ENCODE data around the gene MAN2A2.
"Not testable (repeated sequence)": the region's sequence is repeated elsewhere in the genome, so short reads cannot be mapped to it uniquely, and the experiment has no call there.

MAN2A2 gene

DNA sequence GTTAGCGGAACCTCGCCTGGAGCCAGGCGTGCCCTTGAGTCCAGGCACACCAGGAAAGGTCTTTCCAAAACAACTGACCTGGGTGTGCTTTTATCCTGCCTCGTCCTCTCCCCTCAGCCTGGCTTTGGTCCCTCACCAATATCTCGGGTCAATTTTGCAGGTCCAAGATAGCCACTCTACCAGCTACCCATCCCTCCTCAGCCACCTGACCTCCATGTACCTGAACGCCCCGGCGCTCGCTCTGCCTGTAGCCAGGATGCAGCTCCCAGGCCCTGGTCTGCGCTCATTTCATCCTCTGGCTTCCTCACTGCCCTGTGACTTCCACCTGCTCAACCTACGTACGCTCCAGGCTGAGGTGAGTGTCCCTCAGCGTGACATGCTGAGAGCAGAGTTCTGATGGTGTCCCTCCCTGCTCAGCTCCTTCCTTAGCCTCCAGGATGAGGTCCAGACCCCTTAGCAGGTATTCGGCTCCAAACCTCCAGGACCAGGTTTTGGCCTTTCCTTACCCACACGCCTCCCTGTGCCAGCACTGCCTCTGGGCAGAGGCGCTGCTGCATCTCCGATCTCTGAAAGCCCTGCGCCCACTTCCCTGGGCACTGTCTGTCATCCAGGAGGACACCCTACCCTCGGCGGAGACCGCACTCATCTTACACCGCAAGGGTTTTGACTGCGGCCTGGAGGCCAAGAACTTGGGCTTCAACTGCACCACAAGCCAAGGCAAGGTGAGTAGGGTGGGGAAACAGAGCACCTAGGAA lies 15.1 kb downstream of the MAN2A2 start:
- no peak for DNase-seq (ENCODE audit: low read depth in 3 of 3)

DNA sequence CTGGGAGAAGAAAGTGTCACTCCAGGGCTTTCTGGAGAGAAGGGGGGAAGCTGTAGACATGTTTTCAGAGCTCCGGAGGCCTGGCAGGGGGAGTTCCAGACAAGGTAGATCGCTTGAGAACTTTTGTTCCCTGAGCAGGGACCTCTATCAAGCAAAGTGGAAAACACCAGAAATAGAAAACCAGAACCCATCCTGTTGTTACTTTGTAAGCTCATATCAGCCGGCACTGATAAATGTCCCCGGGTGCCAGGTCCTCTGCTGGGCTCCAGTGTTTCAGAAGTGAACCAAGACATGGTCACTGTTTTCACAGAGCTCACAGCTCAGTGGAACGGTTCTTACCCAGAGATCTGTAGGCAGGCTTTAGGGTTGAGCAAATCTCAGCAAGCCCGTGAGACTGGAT lies 15.7 kb downstream of the MAN2A2 start:
- no peak for DNase-seq (ENCODE audit: low read depth in 3 of 3)

DNA sequence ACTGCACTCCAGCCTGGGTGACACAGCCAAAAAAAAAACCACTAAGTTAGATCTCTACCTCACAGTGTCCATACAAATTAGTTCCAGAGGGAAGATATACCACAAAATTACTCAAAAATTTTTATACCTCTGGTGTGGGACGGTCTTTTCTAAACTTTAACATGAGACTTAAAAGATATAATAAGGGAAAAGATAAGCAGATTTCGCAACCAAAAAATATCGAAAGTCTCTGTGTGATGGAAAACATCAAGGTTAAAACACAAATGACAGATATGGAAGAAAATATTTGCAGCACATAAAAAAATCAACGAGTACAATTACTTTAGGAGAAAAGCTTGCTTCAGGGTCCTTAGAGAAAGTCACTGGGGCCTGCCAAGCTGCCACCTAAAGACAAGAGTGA lies 18.8 kb downstream of the MAN2A2 start:
- DNase-seq (ENCODE audit: low read depth in 3 of 3): no peak

DNA sequence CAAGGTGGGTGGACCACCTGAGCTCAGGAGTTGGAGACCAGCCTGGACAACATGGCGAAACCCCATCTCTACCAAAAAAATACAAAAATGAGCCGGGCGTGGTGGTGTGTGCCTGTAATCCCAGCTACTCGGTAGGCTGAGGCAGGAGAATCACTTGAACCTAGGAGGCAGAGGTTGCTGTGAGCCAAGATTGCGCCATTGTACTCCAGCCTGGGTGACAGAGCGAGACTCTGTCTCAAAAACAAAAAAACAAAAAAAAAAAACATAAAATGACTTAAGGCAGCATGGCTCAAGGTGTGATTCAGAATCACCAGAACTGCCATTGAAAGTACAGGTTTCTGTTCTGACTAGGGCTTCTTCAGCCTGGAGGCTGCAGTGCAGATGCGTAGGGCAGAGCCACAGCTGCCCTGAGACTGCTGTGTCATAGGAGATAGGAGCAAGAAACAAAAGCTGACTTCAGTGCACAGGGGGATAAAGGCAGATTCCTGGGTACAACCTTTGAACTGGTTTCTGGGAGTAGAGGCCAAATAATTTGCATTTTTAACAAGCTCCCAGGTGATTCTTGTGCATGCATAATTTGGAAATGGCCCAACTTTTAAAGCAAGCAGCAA lies 19.7 kb downstream of the MAN2A2 start:
- peak in 1 of 3 experiments; percentile 19 for DNase-seq (ENCODE audit: low read depth in 3 of 3)

DNA sequence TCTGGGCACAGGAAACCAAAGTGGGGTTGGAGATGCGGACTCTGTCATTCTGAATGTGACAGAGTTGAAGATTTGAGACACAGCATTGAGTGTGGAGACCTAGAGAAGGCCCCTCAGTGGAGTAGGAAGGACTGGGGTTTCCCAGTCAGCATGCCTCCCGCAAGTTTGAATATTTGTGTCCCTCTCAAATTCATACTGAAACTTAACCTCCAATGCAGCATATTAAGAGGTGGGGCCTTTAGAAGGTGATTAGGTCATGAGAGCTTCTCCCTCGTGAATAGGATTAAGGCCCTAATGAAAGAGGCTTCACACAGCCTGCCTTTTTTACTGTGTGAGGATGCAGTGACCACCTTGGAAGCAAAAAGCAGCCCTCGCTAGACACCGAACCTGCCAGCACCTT lies 21.3 kb downstream of the MAN2A2 start:
- DNase-seq (ENCODE audit: low read depth in 3 of 3): no peak

DNA sequence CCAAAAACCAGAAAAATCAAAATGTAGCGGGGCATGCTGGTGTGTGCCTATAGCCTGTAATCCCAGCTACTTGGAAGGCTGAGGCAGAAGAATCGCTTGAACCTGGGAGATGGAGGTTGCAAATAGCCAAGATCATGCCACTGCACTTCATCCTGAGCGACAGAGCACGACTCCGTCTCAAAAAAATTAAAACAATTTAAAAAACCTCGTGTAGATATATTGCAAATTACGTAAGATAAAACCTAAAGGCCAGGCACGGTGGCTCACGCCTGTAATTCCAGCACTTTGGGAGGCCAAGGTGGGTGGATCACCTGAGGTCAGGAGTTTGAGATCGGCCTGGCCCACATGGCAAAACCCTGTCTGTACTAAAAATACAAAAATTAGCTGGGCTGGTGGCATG lies 23.7 kb downstream of the MAN2A2 start:
- DNase-seq (ENCODE audit: low read depth in 3 of 3): not testable (repeated sequence)

DNA sequence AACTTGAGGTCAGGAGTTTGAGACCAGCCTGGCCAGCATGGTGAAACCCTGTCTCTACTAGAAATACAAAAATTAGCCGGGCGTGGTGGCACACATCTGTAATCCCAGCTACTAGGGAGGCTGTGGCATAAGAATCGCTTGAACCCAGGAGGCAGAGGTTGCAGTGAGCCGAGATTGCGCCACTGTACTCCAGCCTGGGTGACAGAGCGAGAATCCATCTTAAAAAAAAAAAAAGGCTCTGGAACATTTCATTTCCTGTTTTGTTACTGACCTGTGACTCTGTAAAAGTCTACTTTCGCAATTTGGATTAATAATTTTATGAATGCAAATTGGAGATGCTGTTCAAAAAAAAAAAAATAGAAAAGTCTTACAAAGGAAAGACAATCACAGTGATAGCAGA lies 25.0 kb downstream of the MAN2A2 start:
- not testable (repeated sequence) for DNase-seq (ENCODE audit: low read depth in 3 of 3)

DNA sequence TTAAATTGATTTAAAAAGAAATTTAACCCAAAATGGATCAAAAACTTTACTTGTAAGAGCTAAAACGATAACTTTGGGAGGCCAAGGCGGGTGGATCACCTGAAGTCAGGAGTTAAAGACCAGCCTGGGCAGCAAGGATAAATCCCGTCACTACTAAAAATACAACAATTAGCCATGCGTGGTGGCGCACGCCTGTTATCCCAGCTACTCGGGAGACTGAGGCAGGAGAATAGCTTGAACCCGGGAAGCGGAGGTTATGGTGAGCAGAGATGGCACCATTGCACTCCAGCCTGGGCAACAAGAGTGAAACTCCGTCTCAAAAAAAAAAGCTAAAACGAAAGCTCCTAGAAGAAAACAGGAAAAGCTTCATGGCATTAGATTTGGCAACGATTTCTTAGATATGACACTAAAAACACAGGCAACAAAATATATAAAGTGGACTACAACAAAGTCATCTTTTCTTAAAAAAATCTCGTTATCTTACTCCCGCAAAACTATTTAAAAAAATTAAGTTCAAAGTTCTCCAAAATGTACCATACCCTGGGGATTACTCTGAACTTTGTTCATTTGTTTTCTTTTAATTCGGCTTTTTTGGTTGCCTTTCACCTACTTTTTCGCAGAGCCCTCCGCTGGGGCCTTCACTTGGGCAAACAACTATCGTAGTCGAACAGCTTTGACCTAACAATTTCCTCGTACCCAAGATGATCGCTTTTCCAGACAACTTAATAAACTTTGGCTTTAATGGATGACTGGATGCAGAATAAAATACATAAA lies 26.3 kb downstream of the MAN2A2 start:
- DNase-seq (ENCODE audit: low read depth in 3 of 3): no peak

DNA sequence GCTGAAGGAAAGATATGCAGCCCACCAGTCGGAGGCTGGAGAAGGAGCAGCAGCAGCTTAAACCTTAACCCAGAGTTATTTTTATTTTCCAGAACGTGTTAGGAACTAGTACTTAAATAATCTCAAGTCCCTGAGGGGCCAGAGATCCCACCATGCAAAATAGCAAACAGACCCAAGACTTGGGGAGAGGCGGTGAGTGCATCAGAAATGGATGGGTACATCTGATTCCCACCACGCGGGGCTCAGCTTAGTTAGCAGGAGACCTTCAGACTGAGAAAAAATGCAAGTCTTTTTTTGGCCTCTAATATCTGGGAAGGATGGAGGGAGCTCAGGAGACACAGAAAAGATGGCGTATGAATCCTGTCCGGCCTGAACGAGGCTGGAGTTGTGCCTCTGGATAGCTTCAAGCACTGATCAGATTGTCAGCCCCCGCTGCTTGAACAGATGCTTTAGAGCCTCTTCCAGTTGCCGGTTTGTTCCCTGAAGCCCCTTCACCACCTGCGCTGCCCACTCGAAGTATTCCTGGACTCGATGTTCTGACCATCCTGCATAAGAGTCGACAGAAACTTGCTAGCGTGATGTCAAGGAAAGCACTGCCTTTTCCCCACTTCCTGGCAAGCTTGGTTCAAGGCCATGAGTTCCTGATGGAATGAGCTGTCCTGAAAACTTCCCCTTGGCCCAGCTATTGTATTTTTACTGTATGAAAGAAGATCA lies 27.9 kb downstream of the MAN2A2 start:
- DNase-seq (ENCODE audit: low read depth in 3 of 3): no peak

DNA sequence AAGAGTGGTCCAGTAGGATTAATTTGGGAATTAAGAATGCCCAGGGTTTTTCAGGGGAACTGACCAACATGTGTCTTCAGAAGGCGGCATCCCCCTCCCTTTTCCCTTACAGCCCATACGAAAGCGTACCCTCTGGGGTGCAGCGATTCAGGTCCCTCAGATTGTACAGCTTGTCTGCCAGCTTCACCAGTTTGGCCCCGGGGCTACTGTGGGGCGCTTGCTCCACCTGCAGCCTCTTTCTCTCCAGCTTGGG lies 28.4 kb downstream of the MAN2A2 start:
- no peak for DNase-seq (ENCODE audit: low read depth in 3 of 3)

DNA sequence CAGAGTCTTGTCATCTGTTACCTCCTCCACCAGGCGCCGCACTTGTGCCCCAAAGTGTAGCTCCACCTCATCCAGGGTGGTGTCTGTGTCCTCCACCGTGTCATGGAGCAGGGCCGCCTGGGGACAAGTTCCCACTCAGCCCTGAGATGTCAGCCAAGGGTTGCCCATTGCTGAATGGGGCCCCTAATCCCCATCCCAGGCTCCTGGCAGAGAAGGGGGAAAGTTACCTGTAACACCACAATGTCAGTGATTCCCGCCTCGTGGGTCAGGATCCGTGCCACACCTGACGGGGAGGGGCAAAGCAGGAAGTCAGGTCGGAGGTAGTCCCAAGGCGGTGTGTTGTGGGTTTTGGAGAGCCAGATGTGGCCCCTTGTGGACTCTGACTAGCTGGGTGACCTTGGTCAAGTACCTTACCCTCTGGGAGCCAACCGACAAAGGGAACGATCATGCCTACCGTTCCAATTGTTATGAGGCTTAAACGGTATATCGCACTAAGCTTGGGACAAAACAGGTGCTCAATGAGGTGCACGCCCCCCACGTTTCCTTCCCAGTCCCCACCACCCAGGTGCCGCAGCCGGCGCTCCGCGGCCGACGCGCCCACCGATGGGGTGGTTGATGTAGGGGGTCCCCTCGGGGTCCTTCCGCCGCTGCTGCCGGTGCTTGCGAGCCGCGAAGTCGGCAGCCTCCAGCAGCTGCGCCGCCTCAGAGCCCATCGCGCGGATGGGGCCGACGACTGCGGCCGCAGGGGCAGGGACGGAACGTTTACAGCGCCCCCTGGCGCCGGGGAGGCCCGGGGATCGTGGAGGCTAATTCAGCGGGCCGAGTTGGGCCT lies 28.9 kb downstream of the MAN2A2 start, which contains the start of gene HDDC3:
Gene HDDC3 (minus strand): TSS at position 722 of the 832 bp plus-strand sequence. CDS start 9 bp downstream, at position 713.
- peak; percentile 85 to 90 (median 87) for DNase-seq (ENCODE audit: low read depth in 3 of 3)

DNA sequence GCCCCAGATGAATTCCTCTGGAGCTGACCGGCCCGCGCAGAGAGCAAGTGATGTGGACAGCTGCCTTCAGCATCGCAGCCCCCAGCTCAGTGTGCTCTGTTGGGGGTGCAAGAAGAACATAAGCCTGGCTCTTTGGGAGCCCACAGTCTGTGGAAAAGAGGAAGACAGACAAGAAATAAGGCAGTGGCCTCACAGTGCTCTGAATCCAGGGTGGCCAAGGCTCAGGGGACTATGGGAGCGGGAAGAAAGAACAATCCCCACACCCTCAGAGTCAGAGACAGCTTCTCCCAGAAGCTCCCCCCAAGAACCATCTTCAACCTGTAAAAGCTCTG lies 29.5 kb downstream of the MAN2A2 start:
- DNase-seq (ENCODE audit: low read depth in 3 of 3): no peak

DNA sequence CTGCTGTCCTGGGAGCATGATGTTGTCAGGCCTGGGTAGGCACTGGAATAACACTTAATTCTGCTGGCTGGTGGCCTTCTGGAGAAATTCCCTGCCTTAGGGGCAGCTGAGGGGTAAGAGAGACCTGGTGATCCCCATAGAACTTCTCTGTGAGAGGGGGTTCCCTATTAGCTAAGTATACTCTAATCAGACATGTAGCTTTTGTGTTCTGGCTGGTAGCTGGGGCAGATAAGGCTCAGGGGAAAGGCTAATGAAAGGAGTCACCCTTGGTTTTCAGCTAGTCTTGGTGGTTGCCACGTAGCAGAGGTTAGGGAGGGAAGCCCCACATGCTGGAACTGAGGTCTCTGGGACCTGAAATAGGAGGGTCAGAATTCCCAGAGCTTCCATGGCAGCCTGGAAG lies 30.2 kb downstream of the MAN2A2 start:
- DNase-seq (ENCODE audit: low read depth in 3 of 3): no peak

DNA sequence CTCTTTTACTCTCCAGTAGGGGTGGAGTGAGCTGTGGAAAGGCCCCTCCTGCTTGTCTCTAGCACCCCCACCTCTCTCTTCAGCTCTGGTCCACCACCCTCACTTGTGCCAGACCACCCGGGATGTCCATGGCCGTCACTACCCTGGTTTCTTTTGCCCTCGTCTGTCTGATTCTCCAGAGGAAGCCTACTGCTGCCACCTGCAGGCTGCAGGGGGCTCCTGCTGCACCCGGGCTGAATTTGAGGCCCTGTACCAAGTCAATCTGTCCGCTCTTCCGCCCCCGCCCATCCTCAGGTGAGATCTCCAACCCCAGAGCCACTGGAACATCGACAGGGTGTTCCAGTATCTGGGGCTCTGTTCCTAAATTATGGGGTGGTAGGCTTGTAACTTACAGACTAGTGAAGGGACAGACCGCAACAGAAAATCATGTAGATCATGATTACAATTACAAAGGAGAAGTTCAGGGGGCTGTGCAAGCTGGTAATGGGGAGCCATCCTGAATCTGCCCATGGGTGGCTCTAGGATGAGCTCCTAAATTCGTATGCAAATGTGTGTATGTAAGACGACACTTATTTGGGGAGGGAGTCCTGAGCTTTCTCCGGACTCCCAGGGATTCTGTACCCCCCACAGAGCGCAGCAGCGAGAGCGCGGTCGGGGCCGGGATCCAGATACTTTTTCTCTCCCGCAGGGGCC lies 31.3 kb downstream of the MAN2A2 start:
- DNase-seq (ENCODE audit: low read depth in 3 of 3): peak; percentile 61 to 89 (median 68)

DNA sequence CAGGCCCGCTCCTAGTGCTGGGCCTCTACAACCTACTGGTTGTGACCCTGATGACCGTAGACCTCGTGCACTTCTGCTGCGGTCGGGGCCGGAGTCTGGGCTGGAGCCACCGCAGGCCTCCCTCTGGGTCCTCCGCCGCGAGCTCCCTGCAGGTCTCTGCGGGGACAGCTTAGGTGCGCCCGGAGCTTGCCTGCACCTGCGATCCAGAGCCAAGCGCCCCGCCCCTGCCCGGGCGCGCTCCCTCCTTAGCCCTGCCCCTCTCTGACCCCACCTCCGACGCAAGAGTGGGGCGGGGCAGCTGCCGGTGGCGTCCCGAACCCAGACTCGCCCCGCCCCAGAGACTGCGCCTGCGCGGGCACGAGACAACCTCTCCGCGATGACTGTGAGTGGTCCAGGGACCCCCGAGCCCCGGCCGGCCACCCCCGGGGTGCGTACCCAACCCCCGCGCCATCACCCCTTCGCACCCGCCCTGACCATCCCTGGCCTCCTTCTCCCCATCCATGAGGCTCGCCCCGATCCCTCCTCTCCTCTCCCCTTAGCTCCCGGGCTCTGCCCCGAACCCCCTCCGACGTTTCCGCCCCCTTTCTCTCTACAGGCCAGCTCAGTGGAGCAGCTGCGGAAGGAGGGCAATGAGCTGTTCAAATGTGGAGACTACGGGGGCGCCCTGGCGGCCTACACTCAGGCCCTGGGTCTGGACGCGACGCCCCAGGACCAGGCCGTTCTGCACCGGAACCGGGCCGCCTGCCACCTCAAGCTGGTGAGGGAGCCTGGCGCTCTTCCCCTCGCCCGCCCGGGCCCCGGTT lies 32.0 kb downstream of the MAN2A2 start, which contains the start of gene UNC45A:
Gene UNC45A (plus strand): TSS at position 337 of the 803 bp plus-strand sequence. CDS start 40 bp downstream, at position 377.
- peak; percentile 87 to 96 (median 92) for DNase-seq (ENCODE audit: low read depth in 3 of 3)

DNA sequence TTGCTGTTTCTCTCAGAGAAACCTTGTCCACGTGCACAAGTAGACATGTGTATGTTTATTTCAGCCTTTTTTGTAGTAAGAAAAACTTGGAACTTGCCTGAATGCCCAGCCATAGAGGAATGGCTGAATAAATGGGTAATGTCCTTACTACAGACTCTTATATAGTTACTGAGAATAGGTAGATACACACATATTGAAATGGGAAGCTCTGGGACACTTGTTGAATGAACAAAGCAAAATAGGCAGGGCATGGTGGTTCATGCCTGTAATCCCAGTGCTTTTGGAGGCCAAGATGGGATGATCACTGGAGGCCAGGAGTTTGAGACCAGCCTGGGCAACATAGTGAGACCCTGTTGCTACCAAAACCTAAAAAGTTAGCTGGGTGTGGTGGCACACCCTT lies 33.7 kb downstream of the MAN2A2 start:
- no peak for DNase-seq (ENCODE audit: low read depth in 3 of 3)

DNA sequence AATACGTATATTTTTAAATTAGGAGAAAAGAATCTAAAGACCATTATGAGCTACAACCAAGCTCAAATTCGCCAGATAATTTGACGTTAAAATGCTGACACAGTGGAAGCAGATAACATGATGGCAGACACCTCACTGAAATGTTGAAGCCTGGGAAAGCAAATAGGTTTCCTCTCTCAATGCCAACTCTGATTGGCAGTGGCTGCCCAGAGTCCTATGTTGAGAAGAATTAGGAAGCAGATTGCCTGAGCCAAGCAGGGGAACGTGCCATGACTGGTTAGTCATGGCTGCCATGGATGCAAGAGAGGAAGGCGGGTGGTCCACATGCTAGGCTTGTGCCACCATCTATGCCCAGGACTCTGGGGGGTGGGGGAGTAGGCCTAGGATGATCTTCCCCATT lies 35.2 kb downstream of the MAN2A2 start:
- DNase-seq (ENCODE audit: low read depth in 3 of 3): no peak

DNA sequence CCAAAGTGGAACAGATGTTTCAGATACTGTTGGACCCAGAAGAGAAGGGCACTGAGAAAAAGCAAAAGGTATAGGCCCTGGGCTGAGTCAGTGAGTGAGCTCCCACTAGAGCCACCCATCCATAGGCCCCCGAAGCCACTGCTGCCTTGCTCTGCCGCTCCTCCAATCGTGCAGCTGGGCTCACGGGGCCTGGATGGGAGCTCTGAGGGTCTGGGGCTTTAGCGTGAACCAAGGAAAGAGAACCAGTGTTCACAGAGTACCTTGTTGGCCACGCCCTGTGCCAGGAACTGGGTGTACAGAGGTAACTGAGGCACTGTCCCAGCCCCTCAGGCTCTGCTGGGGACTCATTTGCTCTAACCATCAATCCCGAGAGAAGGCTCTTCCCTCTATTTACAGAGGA lies 36.7 kb downstream of the MAN2A2 start:
- DNase-seq (ENCODE audit: low read depth in 3 of 3): no peak

DNA sequence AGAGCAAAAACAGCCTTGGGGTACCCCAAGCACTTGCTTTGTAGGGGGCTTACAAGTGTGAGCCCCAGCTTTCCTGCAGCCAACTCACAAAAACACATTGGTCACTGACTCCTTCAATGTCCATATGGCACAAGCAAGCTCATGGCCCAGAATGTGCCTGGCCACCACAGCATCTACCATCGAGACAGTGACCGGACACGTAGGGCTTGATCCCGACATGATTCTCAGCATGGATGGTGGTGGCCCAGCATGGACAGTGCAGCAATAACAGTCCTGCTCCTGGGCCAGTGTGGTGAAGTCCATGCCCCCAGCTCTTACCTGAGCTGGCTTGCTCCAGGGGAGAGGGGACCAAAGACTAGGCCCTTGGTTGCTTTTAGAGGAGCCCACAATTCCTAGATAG lies 37.9 kb downstream of the MAN2A2 start:
- no peak for DNase-seq (ENCODE audit: low read depth in 3 of 3)

All from stimulated activated CD4-positive, alpha-beta T cell treated with anti-CD3 and anti-CD28 coated beads, TNF-alpha, amount 100 ng/mL, for 24 hours (primary cell).